C1 segment of cervical spinal cord (tissue), 14 donors: ENCODE measurements around the gene TESMIN.

ENCODE experiments used
- DNase-seq, 14 donors: peaks; one replicate each; lab custom pipeline; 2025; lab: John Stamatoyannopoulos, UW

The TESMIN gene

GRCh38 chr11:68711114-68711513 is 40.2 kb downstream of the TESMIN start:
- DNase-seq: no peak

- DNase-seq: no peak
These were observed 40.9 kb downstream of the TESMIN start for GRCh38 chr11:68710409-68710808.

GRCh38 chr11:68709062-68709461 is 42.3 kb downstream of the TESMIN start:
- DNase-seq: no peak

GRCh38 chr11:68707527-68707926 is 43.8 kb downstream of the TESMIN start:
- no peak for DNase-seq

GRCh38 chr11:68704887-68705286 is 46.4 kb downstream of the TESMIN start:
- DNase-seq: no peak

GRCh38 chr11:68698993-68699392 is 52.3 kb downstream of the TESMIN start:
- DNase-seq: no peak

- DNase-seq: no peak
These were observed 55.8 kb downstream of the TESMIN start for GRCh38 chr11:68695531-68695930.

GRCh38 chr11:68694431-68695297 is 56.7 kb downstream of the TESMIN start:
- no peak for DNase-seq

- DNase-seq: no peak
These were observed 57.8 kb downstream of the TESMIN start for GRCh38 chr11:68693484-68693882.

GRCh38 chr11:68692871-68693483 is 58.3 kb downstream of the TESMIN start:
- no peak for DNase-seq

GRCh38 chr11:68692115-68692514 is 59.2 kb downstream of the TESMIN start:
- DNase-seq: no peak

- DNase-seq: no peak
These were observed 59.9 kb downstream of the TESMIN start for GRCh38 chr11:68691402-68691784.

GRCh38 chr11:68690671-68691401 is 60.5 kb downstream of the TESMIN start:
- no peak for DNase-seq

GRCh38 chr11:68689737-68690625 is 61.3 kb downstream of the TESMIN start:
- no peak for DNase-seq

GRCh38 chr11:68688881-68689280 is 62.4 kb downstream of the TESMIN start:
- no peak for DNase-seq

GRCh38 chr11:68687986-68688385 is 63.3 kb downstream of the TESMIN start:
- no peak for DNase-seq

- DNase-seq: no peak
These were observed 64.0 kb downstream of the TESMIN start for GRCh38 chr11:68687311-68687710.

GRCh38 chr11:68686486-68686885 is 64.8 kb downstream of the TESMIN start:
- DNase-seq: no peak

- no peak for DNase-seq
These were observed 65.5 kb downstream of the TESMIN start for GRCh38 chr11:68685656-68686380.

- no peak for DNase-seq
These were observed 66.6 kb downstream of the TESMIN start, which contains the start of gene GAL for GRCh38 chr11:68684385-68685356. TSS of gene GAL (plus strand) at chr11:68684544. CDS start at chr11:68684924, 380 bp downstream.
